Retinal pigment epithelial cell (primary cell): ENCODE data around the gene PLEKHM3.

Source experiments
- DNase-seq: peaks from one replicate; pipeline ENCODE4 v3.0.0-alpha.2; 2010; ENCODE audit warnings: low read depth
- H3K4me3 ChIP-seq: 2 replicates; pipeline ENCODE4 v1.5.1; 2011; ENCODE audit warnings: mild to moderate bottlenecking, low read length, control low read depth, moderate library complexity
- CTCF ChIP-seq: conservative IDR thresholded peaks from 2 replicates; pipeline ENCODE4 v1.5.1; 2011; ENCODE audit warnings: low read depth, low read length, control low read depth, inconsistent platforms

The PLEKHM3 gene

GRCh38 chr2:207791579-207792243 is 233.6 kb downstream of the PLEKHM3 start:
- no peak for DNase-seq
- no peak for TF ChIP-seq CTCF
- no peak overlapping the region for H3K4me3 ChIP-seq

GRCh38 chr2:207790898-207791297 is 234.4 kb downstream of the PLEKHM3 start:
- no peak for DNase-seq
- no peak overlapping the region for H3K4me3 ChIP-seq
- no peak for TF ChIP-seq CTCF

GRCh38 chr2:207787800-207788199 is 237.5 kb downstream of the PLEKHM3 start:
- no peak for TF ChIP-seq CTCF
- H3K4me3 ChIP-seq: no peak overlapping the region
- DNase-seq: no peak

GRCh38 chr2:207787017-207787416 is 238.3 kb downstream of the PLEKHM3 start:
- no peak overlapping the region for H3K4me3 ChIP-seq
- TF ChIP-seq CTCF: no peak
- DNase-seq: no peak

- TF ChIP-seq CTCF: no peak
- H3K4me3 ChIP-seq: no peak overlapping the region
- DNase-seq: no peak
Measured at GRCh38 chr2:207784898-207785297, 240.4 kb downstream of the PLEKHM3 start.

GRCh38 chr2:207783514-207783913 is 241.8 kb downstream of the PLEKHM3 start:
- DNase-seq: no peak
- H3K4me3 ChIP-seq: no peak overlapping the region
- TF ChIP-seq CTCF: no peak

- DNase-seq: no peak
- no peak for TF ChIP-seq CTCF
- H3K4me3 ChIP-seq: no peak overlapping the region
Measured at GRCh38 chr2:207782238-207783030, 242.9 kb downstream of the PLEKHM3 start.
